Stimulated activated CD4-positive, alpha-beta T cell treated with anti-CD3 and anti-CD28 coated beads, Interleukin-12 subunit alpha, Interleukin-12 subunit beta, amount 100 ng/mL, for 48 hours (primary cell): ENCODE measurements around the gene PSAPL1.

ENCODE experiments used
- DNase-seq, 3 donors: peaks; one replicate each; pipeline ENCODE4 v3.0.0-alpha.2; 2020; ENCODE audit warnings: low read depth in 2 of 3, low spot score in 1 of 3

Gene PSAPL1

DNA sequence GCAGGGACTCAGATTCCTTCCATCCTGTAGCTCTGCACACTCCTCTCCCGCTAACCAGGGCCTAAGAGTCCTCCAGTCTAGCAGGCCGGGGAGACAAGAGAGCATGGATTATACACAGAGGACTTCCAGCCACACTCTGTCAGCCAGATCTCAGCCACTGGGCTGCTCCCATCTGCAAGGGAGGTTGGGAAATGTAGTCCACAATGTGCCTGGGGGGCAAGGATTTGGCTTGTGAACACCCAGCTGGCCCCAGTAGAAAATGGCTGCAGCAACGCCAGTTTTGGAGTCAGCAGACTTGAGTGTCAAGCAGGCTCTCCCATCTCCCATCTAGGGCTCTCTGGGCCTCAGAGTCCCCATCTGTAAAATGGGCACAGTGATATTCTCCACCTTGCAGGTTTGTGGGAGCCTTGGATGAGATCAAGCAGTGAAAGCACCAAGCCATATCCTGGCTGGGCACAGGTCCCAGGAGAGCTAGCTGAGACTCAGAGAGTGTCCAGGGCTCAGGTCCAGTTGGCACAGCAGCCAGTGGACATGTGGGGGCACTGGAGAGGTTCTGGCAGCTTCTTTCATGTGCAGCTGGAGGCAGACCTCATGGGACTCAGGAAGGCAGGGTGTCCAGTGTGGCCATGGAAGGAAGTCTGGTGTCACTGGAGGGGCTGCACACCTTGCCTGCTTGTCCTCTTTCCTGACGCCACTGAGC lies 14.6 kb downstream of the PSAPL1 start:
- no peak for DNase-seq

DNA sequence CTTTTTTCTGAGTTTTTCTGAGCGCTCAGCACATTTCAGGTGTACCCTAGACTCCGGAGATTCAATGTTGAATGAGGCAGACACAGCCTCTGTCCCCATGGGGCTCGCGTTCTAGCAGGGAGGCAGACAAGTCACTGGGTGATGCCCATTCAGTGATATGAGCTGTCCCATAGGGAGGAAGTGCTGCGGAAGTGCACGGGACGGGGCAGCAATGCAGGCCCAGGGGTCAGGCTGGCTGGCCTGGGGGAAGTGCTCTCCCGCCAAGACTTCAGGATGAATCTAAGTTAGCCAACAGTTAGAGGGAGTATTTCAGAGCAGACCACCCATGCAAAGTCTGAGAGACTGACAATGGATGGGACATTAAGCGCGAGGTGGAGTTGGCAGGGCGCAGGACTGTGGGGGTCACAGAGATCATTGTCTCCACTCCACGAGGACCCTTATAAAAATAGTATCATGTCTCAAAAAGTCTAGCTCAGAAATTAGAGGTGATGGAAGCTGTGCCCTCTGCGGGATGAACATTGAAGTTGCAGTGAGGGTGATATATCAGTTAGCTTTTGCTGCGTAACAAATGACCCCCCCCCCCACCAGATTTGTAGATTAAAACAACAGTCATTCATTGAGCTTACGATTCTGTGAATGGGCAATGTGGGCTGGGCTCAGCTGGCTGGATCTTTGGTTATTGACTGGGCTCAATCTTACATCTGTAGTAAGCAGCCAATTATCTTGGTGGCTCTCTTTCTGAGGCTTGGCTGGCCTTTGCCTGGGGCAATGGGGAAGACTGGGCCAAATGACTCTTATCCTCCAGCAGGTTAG lies 16.4 kb downstream of the PSAPL1 start:
- no peak for DNase-seq

DNA sequence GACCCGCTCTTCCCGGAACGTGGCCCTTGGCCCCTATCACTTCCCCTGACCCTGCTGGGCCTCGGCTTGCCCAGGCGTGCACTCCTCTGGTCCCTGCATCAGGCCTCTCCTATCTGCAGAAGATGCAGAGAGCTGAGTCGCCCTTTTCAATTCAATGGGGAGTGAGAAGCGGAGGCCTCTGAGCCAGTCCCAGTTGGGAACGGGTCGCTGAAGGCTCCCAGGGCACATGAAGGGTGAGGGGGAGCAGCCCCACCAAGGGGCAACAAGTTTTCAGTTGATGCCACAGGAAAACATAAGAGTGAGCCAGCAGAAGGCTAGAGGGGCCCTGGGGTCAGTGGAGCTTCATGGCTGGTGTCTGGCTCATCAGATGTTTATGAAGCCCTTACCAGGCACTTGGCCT lies 17.1 kb downstream of the PSAPL1 start:
- DNase-seq: no peak

DNA sequence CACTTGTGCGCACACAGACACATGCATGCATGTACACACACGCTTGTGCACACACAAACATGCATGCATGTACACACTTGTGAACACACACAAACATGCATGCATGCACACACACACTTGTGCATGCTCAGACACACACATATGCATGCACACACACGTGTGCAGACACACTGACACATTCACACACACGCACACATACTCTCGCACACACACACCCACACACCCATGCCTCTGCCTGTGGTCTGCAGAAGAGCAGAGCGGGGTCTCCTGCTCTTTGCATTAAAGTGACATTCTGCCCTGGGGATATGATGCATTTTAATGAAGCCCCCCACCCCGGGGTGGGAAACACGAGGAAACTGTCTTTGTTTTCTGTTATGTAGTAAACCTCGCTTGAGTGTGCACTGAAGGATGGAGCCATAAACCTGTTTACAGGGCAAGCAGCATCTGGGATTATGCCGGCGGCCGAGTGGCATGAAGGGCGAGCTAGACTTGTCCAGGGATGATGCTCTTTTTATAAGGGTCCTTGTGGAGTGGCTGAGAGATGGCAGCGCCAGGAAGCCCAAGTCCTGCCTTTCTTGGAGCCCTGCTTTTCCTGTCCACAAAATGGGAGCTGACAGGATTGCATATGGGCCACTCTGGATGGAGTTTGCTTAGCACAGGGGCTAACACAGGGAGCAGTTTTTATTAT lies 17.8 kb downstream of the PSAPL1 start:
- DNase-seq: no peak

DNA sequence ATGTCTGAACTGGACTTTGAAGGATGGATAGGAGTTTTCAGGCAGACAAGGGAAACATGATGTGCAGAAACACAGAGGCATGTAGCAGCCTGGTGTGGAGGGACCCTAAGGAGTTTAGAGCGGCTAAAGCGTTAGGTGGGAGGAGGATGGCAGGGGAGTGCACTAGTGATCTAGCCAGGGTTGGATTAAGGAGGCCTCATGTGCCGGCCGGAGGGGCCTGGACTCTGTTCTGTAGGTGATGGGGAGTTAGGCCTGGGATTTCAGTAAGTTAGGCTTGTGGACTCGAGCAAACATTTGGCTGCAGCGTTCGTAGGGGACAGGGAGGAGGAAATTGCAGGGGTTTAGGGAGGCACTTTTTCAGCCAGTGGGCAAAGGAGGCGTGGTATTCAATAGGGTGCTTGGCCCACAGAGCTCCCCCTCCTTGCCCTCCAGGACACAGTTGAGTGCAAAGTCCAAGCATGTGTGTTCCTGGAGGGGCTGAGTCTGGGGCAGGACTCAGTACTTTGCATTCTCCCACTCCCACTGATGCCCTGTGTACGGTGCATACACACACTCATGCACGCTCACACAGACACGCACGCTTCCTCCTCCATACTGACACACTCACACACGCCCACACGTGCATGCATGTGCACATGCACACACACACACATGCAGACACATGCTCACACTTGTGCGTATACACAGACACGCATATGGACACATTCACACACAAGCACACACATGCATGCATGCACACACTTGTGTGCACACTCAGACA lies 18.6 kb downstream of the PSAPL1 start:
- DNase-seq: no peak

DNA sequence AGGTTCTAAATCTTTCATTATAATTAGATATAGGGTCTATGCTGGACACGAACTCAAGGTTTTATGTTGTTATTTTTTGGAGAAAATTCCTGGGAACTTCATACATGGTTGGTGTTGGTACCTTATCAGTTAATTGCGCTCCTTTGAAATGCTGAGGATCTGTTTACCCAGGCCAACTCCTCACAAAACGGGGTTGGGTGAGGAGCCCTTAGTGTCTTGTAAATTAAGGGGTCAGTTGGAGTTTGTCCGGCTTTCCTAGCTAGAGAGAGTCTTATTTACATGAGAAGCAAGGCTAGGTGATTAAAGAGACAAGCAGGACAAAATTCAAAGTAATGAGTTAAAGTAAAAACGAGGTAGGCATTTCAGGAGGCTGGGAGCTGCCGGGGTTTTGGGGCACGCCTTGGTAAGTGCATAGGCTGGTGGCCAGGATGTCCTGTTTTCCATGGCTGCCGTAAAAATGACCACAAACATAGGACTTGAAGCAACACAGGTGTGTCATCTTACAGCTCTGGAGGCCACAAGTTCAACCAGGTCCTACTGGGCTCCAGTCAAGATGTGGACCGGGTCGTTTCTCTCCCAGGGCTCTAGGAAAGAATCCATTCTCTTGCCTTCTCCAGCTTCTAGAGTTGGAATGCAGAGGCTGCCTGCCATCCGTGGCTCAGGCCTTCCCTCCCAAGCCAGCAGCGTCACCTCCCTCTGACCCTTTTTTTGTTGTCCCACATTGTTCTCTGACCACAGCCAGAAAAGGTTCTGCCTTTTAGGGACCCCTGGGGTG lies 19.8 kb downstream of the PSAPL1 start:
- no peak for DNase-seq

DNA sequence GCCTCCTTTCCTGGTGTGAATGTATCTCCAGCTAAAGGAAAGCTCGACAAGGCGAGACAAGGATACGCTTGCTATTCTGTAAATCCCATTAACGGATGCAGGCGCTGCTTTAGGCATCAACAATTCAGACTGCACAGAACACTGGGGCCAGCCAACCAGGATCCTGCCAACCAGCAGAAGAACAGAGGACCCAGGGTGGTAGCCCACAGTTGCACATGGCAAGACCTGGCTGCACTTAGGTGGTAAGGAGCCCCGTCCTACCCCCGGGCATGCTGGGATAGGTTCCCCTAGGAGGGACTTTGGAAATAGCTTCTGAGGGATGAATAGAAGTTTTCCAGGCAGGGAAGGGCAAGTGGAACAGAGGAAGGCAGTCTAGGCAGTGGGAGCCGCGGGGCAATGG lies 20.7 kb downstream of the PSAPL1 start:
- no peak for DNase-seq

DNA sequence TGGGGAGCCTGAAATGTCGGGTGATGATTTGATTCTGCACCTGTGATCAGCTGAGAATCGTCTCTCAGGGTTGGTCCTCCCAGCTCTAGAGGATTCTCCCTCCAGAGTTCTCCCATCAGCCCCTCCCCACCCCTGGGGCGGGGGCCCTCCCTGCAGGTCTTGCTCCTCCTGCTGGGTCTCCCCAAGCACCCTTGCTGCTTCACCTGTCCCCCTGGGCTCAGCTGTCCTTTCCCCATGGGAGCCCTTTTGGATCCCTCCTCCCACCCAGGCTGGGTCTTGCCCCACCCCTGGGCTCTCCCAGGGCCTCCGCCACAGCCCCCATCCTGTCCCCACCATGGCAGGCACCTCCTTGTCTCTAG lies 22.2 kb downstream of the PSAPL1 start:
- no peak for DNase-seq

DNA sequence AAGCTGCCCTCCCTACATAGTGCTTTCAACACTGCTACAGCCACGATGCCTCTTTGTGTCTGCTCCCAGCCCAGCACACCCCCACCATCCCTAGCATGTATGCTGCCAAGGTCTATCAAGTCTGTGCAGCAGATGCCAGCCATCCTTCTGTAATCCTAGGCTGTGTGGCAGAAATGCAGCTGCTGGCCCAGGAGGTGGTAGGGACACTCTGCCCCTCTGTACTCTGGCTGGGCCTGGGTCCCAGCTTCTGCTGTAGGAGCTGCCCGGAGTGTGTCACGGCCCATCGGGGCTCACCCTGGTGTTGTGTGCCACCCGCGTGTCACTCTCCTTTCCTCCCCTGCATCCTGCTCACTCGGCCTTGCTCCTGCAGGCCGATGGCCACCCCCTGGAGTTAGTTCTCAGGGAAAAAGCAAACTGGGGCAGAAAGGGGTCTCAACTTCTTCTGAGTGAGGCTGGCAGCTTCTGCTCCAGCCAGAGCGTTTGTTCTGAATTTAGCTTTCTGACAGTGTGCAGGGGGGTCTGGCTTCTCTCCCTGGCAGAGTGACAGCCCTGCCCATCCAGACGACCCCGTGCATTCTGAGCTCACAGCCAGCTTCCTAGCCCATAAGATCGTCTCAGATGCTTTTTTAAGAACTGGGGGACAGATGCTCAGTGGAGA lies 22.7 kb downstream of the PSAPL1 start:
- no peak for DNase-seq

DNA sequence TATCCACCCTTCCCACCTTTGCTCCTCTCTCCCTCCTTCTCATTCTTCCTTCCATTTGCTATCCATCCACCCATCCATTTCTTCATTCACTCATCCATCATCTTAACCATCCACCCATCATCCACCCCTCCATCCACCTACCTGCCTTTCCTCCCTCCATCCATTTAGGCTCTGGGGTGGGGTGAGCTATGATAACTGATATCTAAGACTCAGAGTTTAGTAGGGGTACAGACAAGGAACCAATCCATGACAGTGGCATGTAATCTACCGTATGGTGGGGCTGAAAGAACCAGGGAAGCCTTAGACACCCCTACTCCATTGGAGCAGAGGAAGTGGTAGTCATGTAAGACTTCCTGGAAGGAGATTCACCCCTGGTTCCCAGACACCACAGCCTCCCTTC lies 23.2 kb downstream of the PSAPL1 start:
- DNase-seq: no peak

DNA sequence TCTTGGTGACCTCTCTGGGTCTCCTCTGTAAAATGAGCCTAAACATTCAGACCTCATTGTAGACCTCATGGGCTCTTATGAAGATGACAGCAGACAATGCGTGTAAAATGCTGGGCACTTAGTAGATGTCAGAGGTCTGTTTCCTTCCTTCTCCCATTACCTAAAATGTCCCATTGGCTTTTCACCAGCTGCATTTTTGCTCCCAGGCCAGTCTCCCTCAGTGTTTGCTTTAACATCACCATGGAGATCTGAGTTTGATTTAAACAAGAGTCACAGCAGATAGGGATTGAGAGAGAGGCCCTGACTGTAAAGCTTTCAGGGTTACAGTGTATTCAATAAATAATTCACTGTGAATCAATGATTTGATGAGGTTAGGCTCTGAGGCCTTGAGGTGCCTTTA lies 24.3 kb downstream of the PSAPL1 start:
- no peak for DNase-seq

DNA sequence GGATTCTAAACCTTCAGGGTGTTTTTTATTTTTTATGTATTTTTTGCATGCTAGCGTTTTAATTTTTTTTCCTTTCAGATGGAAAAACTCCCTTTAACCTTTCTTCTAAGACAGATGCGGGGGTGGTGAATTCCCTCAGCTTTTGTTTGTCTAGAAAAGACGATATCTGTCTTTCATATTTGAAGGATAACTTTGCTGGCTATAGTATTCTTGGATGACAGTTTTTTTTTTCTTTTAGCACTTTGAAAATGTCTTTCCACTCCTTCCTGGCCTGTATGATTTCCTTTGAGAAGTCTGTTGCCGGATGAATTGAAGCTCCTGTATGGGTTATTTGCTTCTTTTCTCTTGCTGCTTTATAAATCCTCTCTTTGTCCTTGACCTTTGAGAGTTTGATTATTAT lies 26.6 kb downstream of the PSAPL1 start:
- DNase-seq: no peak

DNA sequence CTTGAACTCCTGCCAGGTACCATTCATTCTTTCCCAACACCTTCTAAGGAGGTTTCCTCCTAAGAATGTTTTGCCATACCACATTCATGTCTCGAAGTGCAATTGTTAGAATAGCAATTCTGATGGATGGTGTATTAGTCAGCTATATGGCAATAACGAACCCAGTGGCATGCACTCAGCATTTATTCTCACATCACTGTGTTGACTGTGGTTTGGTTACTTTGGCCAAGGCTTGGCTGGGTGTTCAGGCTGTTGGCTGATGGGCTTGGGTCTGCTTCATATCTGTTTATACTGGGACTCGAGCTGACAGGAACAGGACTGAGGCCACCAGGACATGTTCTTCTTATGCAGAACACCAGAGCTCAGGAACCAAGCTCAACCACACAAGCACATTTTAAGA lies 31.7 kb downstream of the PSAPL1 start:
- DNase-seq: no peak

DNA sequence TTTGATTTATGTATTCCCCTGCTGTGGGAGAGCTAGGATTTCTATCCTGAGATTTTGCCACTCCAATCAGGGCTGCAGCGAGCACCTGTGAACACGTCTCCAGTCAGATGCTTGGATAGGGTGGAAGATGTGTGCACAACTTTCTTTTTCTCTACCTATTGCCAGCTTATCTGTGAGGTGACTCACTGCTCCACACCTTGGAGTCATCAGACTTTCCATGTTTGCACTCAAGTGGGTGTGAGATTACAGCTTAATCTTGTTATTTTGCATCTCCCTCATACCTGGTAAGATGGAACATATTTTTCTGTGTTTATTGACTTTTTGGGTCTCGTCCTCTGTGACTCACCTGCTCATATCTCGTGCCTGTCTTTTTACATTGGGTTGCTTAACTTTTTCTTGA lies 32.2 kb downstream of the PSAPL1 start:
- DNase-seq: no peak

DNA sequence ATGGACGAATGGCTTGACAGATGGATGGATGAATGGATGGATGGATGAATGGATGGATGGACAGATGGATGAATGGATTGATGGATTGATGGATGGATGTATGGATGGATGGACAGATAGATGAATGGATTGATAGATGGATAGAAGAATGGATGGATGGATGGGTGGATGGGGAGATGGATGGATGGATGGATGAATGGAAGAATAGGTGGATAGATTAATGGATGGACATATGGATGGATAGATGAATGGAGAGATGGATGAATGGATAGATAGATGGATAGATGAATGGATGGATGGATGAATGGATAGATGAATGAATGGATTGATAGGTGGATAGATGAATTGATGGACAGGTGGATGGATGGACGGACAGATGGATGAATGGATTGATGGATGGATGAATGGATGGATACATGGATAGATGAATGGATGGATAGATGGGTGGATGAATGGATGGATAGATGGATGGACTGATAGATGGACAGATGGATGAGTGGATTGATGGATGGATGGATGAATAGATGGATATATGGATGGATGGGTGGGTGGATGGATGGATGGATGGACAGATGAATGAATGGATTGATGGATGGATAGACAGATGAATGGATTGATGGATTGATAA lies 33.9 kb downstream of the PSAPL1 start:
- DNase-seq: no peak

DNA sequence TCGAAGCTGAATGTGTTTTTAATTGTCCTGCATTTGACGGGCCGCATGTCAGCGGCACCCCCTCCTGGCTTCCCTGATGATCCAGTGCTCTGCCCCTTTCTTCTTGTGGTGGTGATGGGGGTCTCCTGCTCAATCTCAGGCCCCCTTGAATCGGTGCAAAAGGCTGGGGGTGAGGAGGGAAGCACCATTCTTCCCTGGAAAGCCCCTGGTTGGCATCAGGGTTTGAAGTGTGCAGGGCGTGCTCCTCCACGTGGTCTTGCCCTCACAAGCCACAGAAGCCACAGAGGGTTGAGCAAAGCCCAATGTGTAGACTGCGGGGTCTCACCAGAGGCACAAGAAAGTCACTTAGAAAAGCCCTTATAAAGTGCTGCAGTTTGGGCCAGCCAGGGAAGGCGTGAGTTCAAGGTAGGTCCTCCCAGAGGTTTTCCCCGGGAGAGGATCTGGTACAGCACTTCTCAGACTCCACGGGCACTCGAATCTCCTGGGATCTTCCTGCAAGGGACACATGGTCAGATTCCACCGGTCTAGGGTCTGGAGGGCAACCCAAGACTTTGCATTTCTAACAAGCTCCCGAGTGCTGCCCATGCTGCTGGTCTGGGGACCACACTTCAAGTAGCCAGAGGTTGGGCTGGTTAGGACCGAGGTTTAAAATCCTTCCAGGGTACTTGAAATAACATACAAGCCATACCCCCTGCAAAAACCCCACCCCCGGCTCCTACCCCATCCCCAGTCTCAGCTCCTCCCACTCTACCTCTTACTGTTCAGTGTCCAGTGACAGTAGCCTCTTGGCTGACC lies 35.1 kb downstream of the PSAPL1 start:
- no peak for DNase-seq

DNA sequence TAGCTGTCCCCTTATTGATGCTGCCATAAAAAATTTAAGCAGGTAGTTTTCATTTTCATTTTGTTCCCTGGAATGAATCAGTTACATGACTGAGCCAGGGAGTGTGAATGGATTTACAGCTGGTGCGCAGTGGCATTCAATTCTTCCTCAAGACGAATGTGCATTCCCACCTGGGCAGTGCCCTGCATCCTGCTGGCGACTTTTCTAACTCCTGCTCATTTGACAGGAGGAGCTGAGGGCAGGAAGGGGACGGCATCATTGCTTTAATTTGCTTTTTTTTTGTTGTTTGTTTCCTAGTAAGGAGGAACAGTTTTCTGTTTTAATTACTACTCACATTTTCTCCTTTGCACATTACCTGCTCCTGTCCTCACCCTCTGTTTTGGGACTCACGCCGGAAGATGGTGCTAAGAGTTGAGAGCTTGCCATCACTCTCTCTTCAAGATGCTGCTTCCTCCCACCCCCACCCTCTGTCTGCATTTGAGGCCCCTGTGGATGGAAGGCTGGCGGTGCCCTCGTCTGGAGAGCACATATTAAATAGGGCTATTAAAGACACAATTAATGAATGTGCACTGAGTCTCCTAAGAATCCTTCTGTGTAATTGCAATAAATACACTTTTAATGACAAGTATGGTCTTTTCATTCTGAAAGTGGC lies 35.8 kb downstream of the PSAPL1 start:
- DNase-seq: no peak

DNA sequence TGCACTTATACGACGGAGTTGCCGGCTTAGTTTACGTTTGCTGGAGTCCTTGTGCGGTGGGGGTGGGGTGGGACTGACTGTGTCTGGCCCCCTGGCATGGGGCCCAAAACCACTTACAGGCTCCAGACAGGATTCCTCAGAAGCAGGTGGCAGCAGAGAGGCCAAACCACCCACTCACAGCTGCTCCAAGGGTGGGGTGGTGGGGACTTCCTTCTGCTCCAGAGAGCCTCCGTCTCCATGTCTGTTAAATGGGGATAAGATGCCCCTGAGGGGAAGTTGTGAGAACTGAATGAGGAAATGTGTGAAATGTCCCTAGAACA lies 36.7 kb downstream of the PSAPL1 start:
- DNase-seq: no peak
